SHP77 treated with DMSO at 0.1 percent for 48 hours (cell line): ENCODE data around the gene NFKB1.
"Not testable (repeated sequence)": the region's sequence is repeated elsewhere in the genome, so short reads cannot be mapped to it uniquely, and the experiment has no call there.

Experiments
- DNase-seq: peaks from one replicate; lab custom pipeline; 2025; lab: John Stamatoyannopoulos, UW

Gene NFKB1

DNA sequence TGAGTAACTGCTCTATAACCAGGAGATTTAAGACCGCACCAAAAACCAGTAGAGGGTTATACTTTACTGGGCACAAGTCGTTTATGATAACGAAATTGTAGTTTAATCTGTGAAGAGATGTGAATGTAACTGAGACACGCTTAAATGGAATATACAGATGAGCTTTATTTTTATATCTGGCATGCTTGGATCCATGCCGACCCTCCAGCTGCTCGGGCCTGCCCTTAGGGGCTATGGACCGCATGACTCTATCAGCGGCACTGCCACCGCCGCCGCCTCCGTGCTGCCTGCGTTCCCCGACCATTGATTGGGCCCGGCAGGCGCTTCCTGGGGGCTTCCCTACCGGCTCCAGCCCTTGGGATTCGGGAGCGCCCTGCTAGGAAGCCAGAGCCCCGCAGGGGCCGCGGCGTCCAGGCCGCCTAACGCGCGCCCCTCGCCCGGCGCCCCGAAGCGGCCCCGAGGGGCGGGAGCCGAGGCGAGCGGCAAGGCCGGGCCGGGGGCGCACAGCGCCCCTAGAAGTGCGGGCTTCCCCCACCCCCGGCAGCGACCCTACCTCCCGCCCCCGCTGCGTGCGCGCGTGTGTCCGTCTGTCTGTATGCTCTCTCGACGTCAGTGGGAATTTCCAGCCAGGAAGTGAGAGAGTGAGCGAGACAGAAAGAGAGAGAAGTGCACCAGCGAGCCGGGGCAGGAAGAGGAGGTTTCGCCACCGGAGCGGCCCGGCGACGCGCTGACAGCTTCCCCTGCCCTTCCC lies at the start of gene NFKB1:
Gene NFKB1 (plus strand): TSS at position 664 of the 751 bp plus-strand sequence. CDS start 24,160 bp downstream, outside the sequence.
- DNase-seq = no peak

DNA sequence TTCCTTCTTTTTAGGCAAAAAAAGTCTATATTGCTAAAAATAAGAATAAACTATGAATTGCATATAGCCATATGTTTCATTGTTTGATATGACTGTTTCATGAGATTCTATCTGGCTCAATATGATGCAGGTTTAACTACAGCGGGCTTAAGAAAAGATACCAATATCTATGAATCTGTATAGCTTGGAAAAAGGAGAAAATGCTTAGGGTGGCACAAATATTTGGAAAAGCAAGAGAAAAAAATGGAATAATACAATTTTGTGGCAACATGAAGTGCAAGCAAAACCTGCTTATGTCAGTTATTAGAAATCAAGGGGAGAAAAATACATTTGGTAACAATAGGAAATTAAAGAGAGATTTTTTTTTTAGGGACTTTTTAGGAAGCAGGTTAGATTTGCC lies 48.3 kb upstream of the NFKB1 start:
- DNase-seq = no peak

DNA sequence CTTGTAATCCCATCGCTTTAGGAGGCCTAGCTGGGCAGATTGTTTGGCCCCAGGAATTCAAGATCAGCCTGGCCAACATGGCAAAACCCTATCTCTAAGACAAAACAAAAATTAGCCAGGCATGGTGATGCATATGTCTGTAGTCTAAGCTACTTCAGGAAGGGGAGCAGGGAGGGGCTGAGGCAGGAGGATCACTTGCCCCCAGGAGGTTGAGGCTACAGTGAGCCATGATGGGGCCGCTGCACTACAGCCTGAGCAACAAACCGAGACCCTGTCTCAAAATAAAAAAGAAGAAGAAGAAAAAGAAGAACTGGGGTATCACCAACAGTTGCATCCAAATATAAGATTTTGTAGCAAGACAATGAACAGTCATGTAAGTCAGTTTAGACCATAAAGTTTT lies 47.3 kb upstream of the NFKB1 start:
- DNase-seq = no peak

GRCh38 chr4:102454268-102454667 lies 46.9 kb upstream of the NFKB1 start:
- DNase-seq = no peak

GRCh38 chr4:102454981-102455685 lies 46.0 kb upstream of the NFKB1 start:
- DNase-seq = no peak

- no peak for DNase-seq
Observed at GRCh38 chr4:102455750-102456149, 45.4 kb upstream of the NFKB1 start.

- no peak for DNase-seq
Observed at GRCh38 chr4:102466298-102466697, 34.9 kb upstream of the NFKB1 start.

DNA sequence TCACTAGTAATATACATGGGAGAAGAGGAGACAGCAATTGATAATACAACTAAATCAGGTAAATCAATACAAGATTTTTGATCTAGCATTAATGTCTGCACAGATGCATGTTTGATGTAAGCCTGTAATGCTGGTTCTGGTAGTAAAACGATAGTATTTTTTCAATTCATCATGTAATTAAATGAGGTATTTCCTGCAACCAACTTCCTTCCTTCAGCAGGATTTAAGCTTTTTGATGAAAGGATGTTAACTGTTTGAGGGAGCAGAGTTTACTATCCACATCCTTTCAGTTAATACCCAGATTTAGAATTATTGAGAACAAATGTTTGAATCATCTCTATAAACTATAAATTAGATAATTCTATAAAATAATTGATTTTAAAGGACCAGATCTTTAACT lies 31.4 kb upstream of the NFKB1 start:
- DNase-seq = no peak

DNA sequence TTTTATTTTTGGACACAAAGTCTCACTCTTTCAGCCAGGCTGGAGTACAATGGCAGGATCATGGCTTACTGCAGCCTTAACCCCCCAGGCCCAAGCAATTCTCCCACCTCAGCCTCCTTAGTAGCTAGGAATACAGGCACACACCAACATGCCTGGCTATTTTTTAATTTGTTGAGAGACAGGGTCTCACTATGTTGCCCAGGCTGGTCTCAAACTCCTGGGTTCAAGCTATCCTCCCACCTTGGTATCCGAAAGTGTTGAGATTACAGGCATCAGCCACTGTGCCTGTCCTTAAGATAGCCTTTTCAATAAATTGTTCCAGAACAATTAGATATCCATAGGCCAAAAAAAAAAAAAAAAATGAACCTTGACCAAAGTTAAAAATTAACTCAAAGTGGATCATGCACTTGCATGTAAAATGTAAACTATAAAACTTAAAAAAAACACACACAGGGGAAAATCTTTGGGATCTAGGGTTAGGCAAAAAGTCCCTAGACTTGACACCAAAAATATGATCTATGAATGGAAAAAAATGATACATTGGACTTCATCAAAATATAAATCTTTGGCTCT lies 28.6 kb upstream of the NFKB1 start:
- DNase-seq = no peak

- no peak for DNase-seq
Observed at GRCh38 chr4:102473476-102473875, 27.7 kb upstream of the NFKB1 start.

- DNase-seq = no peak
Observed at GRCh38 chr4:102474736-102475504, 26.2 kb upstream of the NFKB1 start.

GRCh38 chr4:102477657-102478056 lies 23.5 kb upstream of the NFKB1 start:
- DNase-seq = no peak

- no peak for DNase-seq
Observed at GRCh38 chr4:102478186-102478585, 23.0 kb upstream of the NFKB1 start.

DNA sequence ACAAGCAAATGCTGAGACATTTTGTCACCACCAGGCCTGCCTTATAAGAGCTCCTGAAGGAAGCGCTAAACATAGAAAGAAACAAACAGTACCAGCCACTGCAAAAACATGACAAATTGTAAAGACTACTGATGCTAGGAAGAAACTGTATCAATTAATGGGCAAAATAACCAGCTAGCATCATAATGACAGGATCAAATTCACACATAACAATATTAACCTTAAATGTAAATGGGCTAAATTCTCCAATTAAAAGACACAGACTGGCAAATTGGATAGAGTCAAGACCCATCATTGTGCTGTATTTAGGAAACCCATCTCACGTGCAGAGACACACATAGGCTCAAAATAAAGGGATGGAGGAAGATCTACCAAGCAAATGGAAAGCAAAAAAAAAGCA lies 21.3 kb upstream of the NFKB1 start:
- not testable (repeated sequence) for DNase-seq

DNA sequence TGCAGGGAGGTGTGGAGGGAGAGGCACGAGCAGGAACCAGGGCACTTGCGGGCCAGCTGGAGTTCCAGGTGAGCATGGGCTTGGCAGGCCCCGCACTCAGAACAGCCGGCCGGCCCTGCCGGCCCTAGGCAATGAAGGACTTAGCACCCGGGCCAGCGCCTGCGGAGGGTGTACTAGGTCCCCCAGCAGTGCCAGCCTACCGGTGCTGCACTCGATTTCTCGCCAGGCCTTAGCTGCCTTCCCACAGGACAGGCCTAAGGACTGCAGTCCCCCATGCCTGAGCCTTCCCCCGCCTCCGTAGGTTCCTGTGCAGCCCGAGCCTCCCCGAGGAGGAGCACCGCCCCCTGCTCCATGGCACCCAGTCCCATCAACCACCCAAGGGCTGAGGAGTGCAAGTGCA lies 18.0 kb upstream of the NFKB1 start:
- no peak for DNase-seq

DNA sequence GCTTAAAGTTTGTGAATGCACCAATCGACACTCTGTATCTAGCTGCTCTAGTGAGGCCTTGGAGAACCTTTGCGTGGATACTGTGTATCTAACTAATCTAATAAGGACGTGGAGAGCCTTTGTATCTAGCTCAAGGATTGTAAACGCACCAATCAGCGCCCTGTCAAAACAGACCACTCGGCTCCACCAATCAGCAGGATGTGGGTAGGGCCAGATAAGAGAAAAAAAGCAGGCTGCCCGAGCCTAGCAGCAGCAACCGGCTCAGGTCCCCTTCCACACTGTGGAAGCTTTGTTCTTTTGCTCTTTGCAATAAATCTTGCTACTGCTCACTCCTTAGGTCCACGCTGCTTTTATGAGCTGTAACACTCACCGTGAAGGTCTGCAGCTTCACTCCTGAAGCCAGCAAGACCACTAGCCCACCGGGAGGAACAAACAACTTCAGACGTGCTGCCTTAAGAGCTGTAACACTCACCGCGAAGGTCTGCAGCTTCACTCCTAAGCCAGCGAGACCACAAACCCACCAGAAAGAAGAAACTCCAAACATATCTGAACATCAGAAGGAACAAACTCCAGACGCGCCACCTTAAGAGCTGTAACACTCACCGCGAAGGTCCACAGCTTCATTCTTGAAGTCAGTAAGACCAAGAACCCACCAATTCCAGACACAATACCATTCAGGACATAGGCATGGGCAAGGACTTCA lies 17.0 kb upstream of the NFKB1 start:
- not testable (repeated sequence) for DNase-seq

DNA sequence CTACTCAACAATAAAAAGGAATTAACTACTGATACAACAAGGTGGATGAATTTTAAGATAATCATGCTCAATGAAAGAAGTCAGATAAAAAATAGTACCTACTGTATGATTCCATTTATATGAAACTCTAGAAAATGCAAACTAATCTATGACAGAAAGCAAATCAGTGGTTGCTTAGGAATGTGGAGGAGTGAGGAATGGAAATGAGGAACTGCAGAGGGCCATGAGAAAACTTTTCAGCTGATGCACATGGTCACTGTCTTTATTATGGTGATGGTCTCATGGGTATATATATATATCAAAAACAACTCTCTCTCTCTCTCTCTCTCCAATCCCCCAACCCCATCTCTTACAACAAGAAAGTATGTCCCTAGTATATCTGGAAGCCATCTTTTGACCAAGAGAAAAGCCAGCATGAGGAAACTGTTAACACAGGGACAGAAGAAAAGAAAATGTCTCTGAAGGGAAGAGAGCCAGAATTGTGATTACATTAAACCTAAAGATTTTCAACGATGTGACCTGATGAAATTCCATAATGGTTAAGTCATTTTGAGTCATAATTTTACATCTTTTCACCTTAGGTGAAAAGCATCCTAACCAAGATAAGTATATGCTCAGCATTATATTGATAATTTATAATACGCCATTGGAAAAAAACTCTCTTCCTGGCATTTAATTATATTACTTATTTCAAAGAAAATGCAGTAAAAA lies 8.5 kb upstream of the NFKB1 start:
- DNase-seq = no peak

DNA sequence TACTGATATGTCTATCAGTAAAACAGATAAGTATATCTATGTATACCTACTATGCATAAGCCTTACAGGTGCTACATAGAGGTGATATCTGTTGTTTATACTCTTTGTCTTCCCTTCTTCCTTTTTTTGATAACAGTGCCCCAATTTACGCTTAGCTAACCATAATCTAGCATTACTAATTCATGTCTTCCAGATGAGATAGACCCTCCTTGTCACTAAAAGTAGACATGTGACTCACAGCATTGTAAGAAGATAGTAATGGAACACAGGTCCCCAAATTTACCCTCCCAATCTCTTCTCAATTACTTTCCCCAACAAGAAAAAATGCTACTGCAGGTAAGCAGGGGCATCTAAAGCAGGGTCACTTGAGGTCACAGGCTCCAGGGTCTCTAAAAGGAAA lies 7.9 kb upstream of the NFKB1 start:
- no peak for DNase-seq

- DNase-seq = no peak
Observed at GRCh38 chr4:102493794-102494193, 7.4 kb upstream of the NFKB1 start.

DNA sequence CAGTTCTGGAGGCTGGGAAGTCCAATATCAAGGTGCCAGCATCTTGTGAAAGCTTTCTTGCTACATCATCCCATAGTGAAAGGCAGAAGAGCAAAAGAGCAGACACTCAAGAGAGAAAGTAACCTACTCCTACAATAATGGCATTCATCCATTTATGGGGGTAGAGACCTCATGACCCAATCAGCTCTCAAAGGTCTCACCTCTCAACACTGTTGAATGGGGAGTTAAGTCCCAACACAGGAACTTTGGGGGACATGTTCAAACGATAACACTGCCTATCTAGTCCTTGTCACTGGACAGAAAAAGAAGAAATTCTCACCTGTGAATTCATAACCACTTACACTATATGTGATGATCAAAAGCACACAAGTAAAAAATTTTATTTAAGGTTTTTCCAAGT lies 6.6 kb upstream of the NFKB1 start:
- DNase-seq = no peak

DNA sequence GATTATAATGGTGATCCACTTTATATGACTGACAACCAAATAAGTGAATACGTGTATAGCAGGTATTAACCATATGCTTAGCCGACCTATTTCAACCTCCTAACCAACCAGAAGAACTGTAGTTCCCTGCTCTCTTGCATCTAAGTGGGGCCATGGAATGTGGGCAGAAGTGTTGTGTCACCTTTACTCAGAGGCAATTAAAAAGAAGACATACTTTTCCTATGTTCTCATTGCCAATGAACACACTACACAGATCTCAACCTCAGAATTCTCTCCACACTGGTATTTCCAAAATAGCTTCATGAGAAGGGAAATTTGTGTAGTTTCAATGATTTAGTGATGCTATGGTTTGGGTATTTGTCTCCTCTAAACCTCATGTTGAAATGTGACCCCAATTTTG lies 3.2 kb upstream of the NFKB1 start:
- no peak for DNase-seq
